GM23338 (cell line): ENCODE data around the gene CENPP. TPM values are rescaled to one million over a fixed set of nuclear protein-coding genes. Genes with fewer than 3 reads are reported as not detected.

ENCODE experiments used
- ATAC-seq: fragments of 200-7000 bp; cut with Tn5 transposase; 3 replicates; pipeline ENCODE4 v1.9.1; 2020
- DNase-seq: peaks from one replicate; pipeline ENCODE4 v3.0.0-alpha.2; 2015; ENCODE audit warnings: low spot score
- H2AFZ ChIP-seq: fragments of 200-600 bp; sonication (generic); 2 replicates; pipeline ENCODE4 v1.8.0; 2016; ENCODE audit warnings: antibody characterized with exemption, mild to moderate bottlenecking, moderate library complexity
- H3F3A ChIP-seq: fragments of 200-600 bp; sonication (generic); replicated peaks from 2 replicates; pipeline ENCODE4 v1.8.0; 2017; ENCODE audit warnings: antibody characterized with exemption, mixed run types, low read depth
- H3K27ac ChIP-seq: fragments of 200-600 bp; sonication (generic); 2 replicates; pipeline ENCODE4 v1.6.1; 2016; ENCODE audit warnings: low read depth
- H3K27me3 ChIP-seq: fragments of 200-600 bp; sonication (generic); 2 replicates; pipeline ENCODE4 v1.8.0; 2016; ENCODE audit warnings: mild to moderate bottlenecking, mixed run types, moderate library complexity; ENCODE audit not compliant: insufficient read depth
- H3K36me3 ChIP-seq: fragments of 200-600 bp; sonication (generic); 2 replicates; pipeline ENCODE4 v1.8.0; 2016; ENCODE audit warnings: mild to moderate bottlenecking; ENCODE audit not compliant: insufficient read depth
- H3K4me1 ChIP-seq: fragments of 200-600 bp; sonication (generic); 2 replicates; pipeline ENCODE4 v1.8.0; 2016; ENCODE audit warnings: mild to moderate bottlenecking, moderate library complexity; ENCODE audit not compliant: insufficient read depth
- H3K4me2 ChIP-seq: fragments of 200-600 bp; sonication (generic); 2 replicates; pipeline ENCODE4 v1.7.1; 2017; ENCODE audit warnings: mixed run types
- H3K4me3 ChIP-seq: fragments of 200-600 bp; sonication (generic); 2 replicates; pipeline ENCODE4 v1.6.1; 2016; ENCODE audit warnings: mixed run types
- H3K79me2 ChIP-seq: fragments of 200-600 bp; sonication (generic); replicated peaks from 2 replicates; pipeline ENCODE4 v1.8.0; 2017; ENCODE audit warnings: mild to moderate bottlenecking; ENCODE audit not compliant: insufficient read depth
- H3K9me2 ChIP-seq: fragments of 200-600 bp; sonication (generic); 2 replicates; pipeline ENCODE4 v1.8.0; 2017; ENCODE audit not compliant: insufficient read depth
- H4K20me1 ChIP-seq: fragments of 200-600 bp; sonication (generic); replicated peaks from 2 replicates; pipeline ENCODE4 v1.8.0; 2017; ENCODE audit warnings: mild to moderate bottlenecking; ENCODE audit not compliant: insufficient read depth
- H3K27ac Mint-ChIP-seq: 2 replicates; pipeline ENCODE4 v1.8.0; 2020; ENCODE audit warnings: inconsistent platforms, mild to moderate bottlenecking, moderate library complexity, mixed read lengths
- H3K27me3 Mint-ChIP-seq: 3 replicates; pipeline ENCODE4 v1.8.0; 2022; ENCODE audit warnings: low read depth, mild to moderate bottlenecking, moderate library complexity, mixed read lengths, inconsistent platforms; ENCODE audit not compliant: insufficient read depth, poor library complexity
- H3K36me3 Mint-ChIP-seq: 3 replicates; pipeline ENCODE4 v1.8.0; 2021; ENCODE audit warnings: low read depth, mild to moderate bottlenecking, inconsistent platforms, moderate library complexity, mixed read lengths
- H3K4me1 Mint-ChIP-seq: 3 replicates; pipeline ENCODE4 v1.8.0; 2020; ENCODE audit warnings: mild to moderate bottlenecking, inconsistent platforms, mixed read lengths
- H3K4me3 Mint-ChIP-seq: 3 replicates; pipeline ENCODE4 v1.8.0; 2021; ENCODE audit warnings: moderate library complexity, mild to moderate bottlenecking, inconsistent platforms, mixed read lengths
- H3K9me3 Mint-ChIP-seq: 3 replicates; pipeline ENCODE4 v1.8.0; 2020; ENCODE audit warnings: moderate library complexity, mild to moderate bottlenecking, inconsistent platforms, mixed read lengths
- CREB1 ChIP-seq: fragments of 250-450 bp; sonication (Bioruptor Pico); IDR thresholded peaks from 2 replicates; pipeline ENCODE4 v1.5.0; 2020; ENCODE audit warnings: low read depth, mild to moderate bottlenecking, moderate library complexity
- ETS1 ChIP-seq: IDR thresholded peaks from 2 replicates; pipeline ENCODE4 v1.6.1; 2016; ENCODE audit warnings: antibody characterized with exemption
- EZH2 ChIP-seq: fragments of 200-600 bp; sonication (generic); IDR thresholded peaks from one replicate; pipeline ENCODE4 v1.8.0; 2017; ENCODE audit warnings: antibody characterized with exemption, mild to moderate bottlenecking, low read depth; ENCODE audit not compliant: unreplicated experiment
- JUNB ChIP-seq: IDR thresholded peaks from one replicate; pipeline ENCODE4 v1.6.1; 2016; ENCODE audit warnings: antibody characterized with exemption; ENCODE audit not compliant: unreplicated experiment
- NANOG ChIP-seq: IDR thresholded peaks from 2 replicates; pipeline ENCODE4 v1.6.1; 2016; ENCODE audit warnings: antibody characterized with exemption, borderline replicate concordance
- REST ChIP-seq: IDR thresholded peaks from one replicate; pipeline ENCODE4 v1.6.1; 2018; ENCODE audit warnings: antibody characterized with exemption; ENCODE audit not compliant: unreplicated experiment
- STAT1 ChIP-seq: IDR thresholded peaks from one replicate; pipeline ENCODE4 v1.6.1; 2016; ENCODE audit warnings: antibody characterized with exemption; ENCODE audit not compliant: unreplicated experiment
- ZNF331 ChIP-seq: fragments of 250-450 bp; sonication (Bioruptor Pico); IDR thresholded peaks from 2 replicates; pipeline ENCODE4 v1.5.0; 2020; ENCODE audit warnings: low read depth, mild to moderate bottlenecking, moderate library complexity
- polyA plus RNA-seq: library from polyadenylated mRNA; unstranded; fragments of >200 nt; fragmentation: Nextera tagmentation; extraction: Ambion mirVana; gene quantifications from 2 replicates; pipeline ENCODE4 v1.2.1, GENCODE V29; 2016
- total RNA-seq: library from RNA; depleted of rRNA; stranded (reverse); fragments of >200 nt; shearing (Covaris generic); gene quantifications from 2 replicates; pipeline ENCODE4 v1.2.3, GENCODE V29; 2014

Gene CENPP
- total and polyA plus RNA-seq, 2 experiments from 2014 or later, result 11.0 to 12.6 TPM

GRCh38 chr9:92432350-92432749 is 106.6 kb downstream of the CENPP start (continued):
- no peak for TF ChIP-seq ETS1

- H2AFZ ChIP-seq, result no peak overlapping the region
- H3K27ac ChIP-seq, result no peak overlapping the region
- H3K4me2 ChIP-seq, result no peak overlapping the region
- H3K36me3 ChIP-seq, result no peaks in the 10 kb centered on the region
- H3K9me3 Mint-ChIP-seq, result no peaks in the 10 kb centered on the region
- H3K4me3 Mint-ChIP-seq, result no peak overlapping the region
- ATAC-seq (no peak), DNase-seq (no peak)
- no peak overlapping the region for H3K27ac Mint-ChIP-seq
- TF ChIP-seq ETS1 (no peak), STAT1 (no peak), NANOG (no peak)
- no peaks in the 10 kb centered on the region for H3K27me3 Mint-ChIP-seq
- no peaks in the 10 kb centered on the region for H3K4me1 Mint-ChIP-seq
- no peaks in the 10 kb centered on the region for H3F3A ChIP-seq
- no peaks in the 10 kb centered on the region for H3K36me3 Mint-ChIP-seq
- no peaks in the 10 kb centered on the region for H3K4me1 ChIP-seq
- no peaks in the 10 kb centered on the region for H3K79me2 ChIP-seq
- no peaks in the 10 kb centered on the region for H3K27me3 ChIP-seq
- H3K9me2 ChIP-seq, result no peaks in the 10 kb centered on the region; the same call in 1 of the 2 replicates
- no peaks in the 10 kb centered on the region for H4K20me1 ChIP-seq
- H3K4me3 ChIP-seq, result no peak overlapping the region
These were observed 107.3 kb downstream of the CENPP start for GRCh38 chr9:92432972-92433548.

GRCh38 chr9:92435263-92435662 is 109.5 kb downstream of the CENPP start:
- no peak overlapping the region for H3K27ac Mint-ChIP-seq
- H3K4me3 Mint-ChIP-seq, result no peak overlapping the region
- H3K27me3 Mint-ChIP-seq, result peaks cover 4% of the 10 kb centered on the region
- Histone ChIP-seq H3K9me2 (no peaks in the 10 kb centered on the region; the same call in 1 of the 2 replicates), H4K20me1 (no peaks in the 10 kb centered on the region), H3F3A (no peaks in the 10 kb centered on the region), H3K79me2 (no peaks in the 10 kb centered on the region), H3K27me3 (no peaks in the 10 kb centered on the region), H3K36me3 (no peaks in the 10 kb centered on the region), H3K27ac (no peak overlapping the region), H2AFZ (no peak overlapping the region), H3K4me1 (no peaks in the 10 kb centered on the region), H3K4me2 (no peak overlapping the region), H3K4me3 (no peak overlapping the region)
- no peak for TF ChIP-seq REST
- no peak for TF ChIP-seq EZH2
- no peak for TF ChIP-seq CREB1 (CRISPR knock-in tag)
- TF ChIP-seq JUNB, result no peak
- no peak for TF ChIP-seq ZNF331 (CRISPR knock-in tag)
- no peaks in the 10 kb centered on the region for H3K9me3 Mint-ChIP-seq
- no peak for ATAC-seq
- no peak for DNase-seq
- H3K4me1 Mint-ChIP-seq, result no peaks in the 10 kb centered on the region
- H3K36me3 Mint-ChIP-seq, result no peaks in the 10 kb centered on the region
